OCI-LY1 (cell line): ENCODE data around the gene PAPSS1.

Source experiments
- H2AFZ ChIP-seq: fragments of 200-600 bp; sonication (generic), shearing (Covaris generic); 2 replicates; pipeline ENCODE4 v1.6.0; 2014; ENCODE audit warnings: antibody characterized with exemption, mild to moderate bottlenecking, low read length
- H3F3A ChIP-seq: fragments of 200-600 bp; sonication (generic), shearing (Covaris generic); 2 replicates; pipeline ENCODE4 v1.6.0; 2014; ENCODE audit warnings: mild to moderate bottlenecking, antibody characterized with exemption, low read length, moderate library complexity; ENCODE audit not compliant: insufficient read depth
- H3K27ac ChIP-seq: fragments of 200-600 bp; sonication (generic); 2 replicates; pipeline ENCODE4 v1.5.1; 2014; ENCODE audit warnings: low read length, mixed run types, mild to moderate bottlenecking, low read depth; ENCODE audit not compliant: poor library complexity, severe bottlenecking
- H3K27me3 ChIP-seq: fragments of 200-600 bp; sonication (generic); 2 replicates; pipeline ENCODE4 v1.6.0; 2014; ENCODE audit warnings: antibody characterized with exemption, mild to moderate bottlenecking, low read length, moderate library complexity; ENCODE audit not compliant: insufficient read depth
- H3K36me3 ChIP-seq: fragments of 200-600 bp; sonication (generic); 2 replicates; pipeline ENCODE4 v1.6.1; 2014; ENCODE audit warnings: mild to moderate bottlenecking, antibody characterized with exemption, low read length, moderate library complexity, mixed read lengths; ENCODE audit not compliant: insufficient read depth
- H3K4me1 ChIP-seq: fragments of 200-600 bp; sonication (generic); 2 replicates; pipeline ENCODE4 v1.5.1; 2014; ENCODE audit warnings: mild to moderate bottlenecking, low read length, moderate library complexity; ENCODE audit not compliant: insufficient read depth, severe bottlenecking
- H3K4me2 ChIP-seq: fragments of 200-600 bp; sonication (generic), shearing (Covaris generic); 2 replicates; pipeline ENCODE4 v1.6.1; 2014; ENCODE audit warnings: low read length
- H3K4me3 ChIP-seq: fragments of 200-600 bp; sonication (generic); 2 replicates; pipeline ENCODE4 v1.5.1; 2014; ENCODE audit warnings: low read length, low read depth, mild to moderate bottlenecking, mixed read lengths; ENCODE audit not compliant: poor library complexity, severe bottlenecking
- H3K79me2 ChIP-seq: fragments of 200-600 bp; shearing (Covaris generic); 2 replicates; pipeline ENCODE4 v1.6.1; 2016; ENCODE audit warnings: mixed run types, low read length, mixed read lengths; ENCODE audit not compliant: insufficient read depth
- H3K9ac ChIP-seq: fragments of 200-600 bp; sonication (generic), shearing (Covaris generic); 2 replicates; pipeline ENCODE4 v1.6.1; 2014; ENCODE audit warnings: mild to moderate bottlenecking, low read length, mixed read lengths
- H3K9me2 ChIP-seq: fragments of 200-600 bp; sonication (generic), shearing (Covaris generic); 2 replicates; pipeline ENCODE4 v1.6.1; 2014; ENCODE audit warnings: low read depth, mild to moderate bottlenecking, low read length, mixed read lengths
- H3K9me3 ChIP-seq: fragments of 200-600 bp; shearing (Covaris generic); 2 replicates; pipeline ENCODE4 v1.6.1; 2014; ENCODE audit warnings: low read length, mixed read lengths
- H4K20me1 ChIP-seq: fragments of 200-600 bp; sonication (generic), shearing (Covaris generic); 2 replicates; pipeline ENCODE4 v1.6.0; 2016; ENCODE audit warnings: mild to moderate bottlenecking, low read length; ENCODE audit not compliant: insufficient read depth
- CTCF ChIP-seq: fragments of 200-600 bp; sonication (generic), shearing (Covaris generic); IDR thresholded peaks from 2 replicates; pipeline ENCODE4 v1.5.1; 2017; ENCODE audit warnings: mild to moderate bottlenecking, antibody characterized with exemption, low read length, moderate library complexity, mixed read lengths
- EZH2 ChIP-seq: fragments of 200-600 bp; sonication (generic), shearing (Covaris generic); IDR thresholded peaks from 2 replicates; pipeline ENCODE4 v1.8.0; 2017; ENCODE audit warnings: borderline replicate concordance, mixed run types, mild to moderate bottlenecking, antibody characterized with exemption, low read length, moderate library complexity, mixed read lengths

The PAPSS1 gene

GRCh38 chr4:107577743-107578142 lies 142.3 kb downstream of the PAPSS1 start:
- Histone ChIP-seq H3K9ac (no peak overlapping the region), H3K9me2 (no peaks in the 10 kb centered on the region), H4K20me1 (no peaks in the 10 kb centered on the region), H3K4me3 (no peak overlapping the region), H2AFZ (no peak overlapping the region), H3K4me1 (no peaks in the 10 kb centered on the region), H3K27ac (no peak overlapping the region), H3K79me2 (no peaks in the 10 kb centered on the region), H3K4me2 (no peak overlapping the region), H3K36me3 (no peaks in the 10 kb centered on the region), H3F3A (no peaks in the 10 kb centered on the region), H3K9me3 (no peaks in the 10 kb centered on the region), H3K27me3 (no peaks in the 10 kb centered on the region)
- TF ChIP-seq CTCF: no peak
- TF ChIP-seq EZH2: no peak

GRCh38 chr4:107575243-107575642 lies 144.8 kb downstream of the PAPSS1 start:
- no peaks in the 10 kb centered on the region for H3K9me2 ChIP-seq
- no peaks in the 10 kb centered on the region for H4K20me1 ChIP-seq
- no peaks in the 10 kb centered on the region for H3K4me1 ChIP-seq
- no peaks in the 10 kb centered on the region for H3K9me3 ChIP-seq
- H2AFZ ChIP-seq: no peak overlapping the region
- no peak overlapping the region for H3K9ac ChIP-seq
- H3K27me3 ChIP-seq: no peaks in the 10 kb centered on the region
- no peaks in the 10 kb centered on the region for H3K36me3 ChIP-seq
- no peaks in the 10 kb centered on the region for H3F3A ChIP-seq
- no peak overlapping the region for H3K4me3 ChIP-seq
- H3K79me2 ChIP-seq: no peaks in the 10 kb centered on the region
- no peak overlapping the region for H3K27ac ChIP-seq
- no peak overlapping the region for H3K4me2 ChIP-seq
- TF ChIP-seq CTCF: no peak
- no peak for TF ChIP-seq EZH2

GRCh38 chr4:107572281-107572680 lies 147.8 kb downstream of the PAPSS1 start:
- Histone ChIP-seq H3K79me2 (no peaks in the 10 kb centered on the region), H3K4me2 (no peak overlapping the region), H4K20me1 (no peaks in the 10 kb centered on the region), H3K27ac (no peak overlapping the region), H3K27me3 (no peaks in the 10 kb centered on the region), H2AFZ (no peak overlapping the region), H3K36me3 (no peaks in the 10 kb centered on the region), H3K9me2 (no peaks in the 10 kb centered on the region), H3F3A (no peaks in the 10 kb centered on the region), H3K9me3 (no peaks in the 10 kb centered on the region), H3K4me1 (no peaks in the 10 kb centered on the region), H3K9ac (no peak overlapping the region), H3K4me3 (no peak overlapping the region)
- TF ChIP-seq CTCF: no peak
- TF ChIP-seq EZH2: no peak
